Vagina (tissue), 2 donors: ENCODE measurements around the gene SPTLC3. TPM values are rescaled to one million over a fixed set of nuclear protein-coding genes. Genes with fewer than 3 reads are reported as not detected.

Experiments
- DNase-seq, 2 donors: peaks; one replicate each; pipeline ENCODE4 v3.0.0-alpha.2; 2017; ENCODE audit errors: extremely low spot score in 2 of 2
- H3K27ac ChIP-seq: fragments of 200-600 bp; sonication (generic); one replicate; pipeline ENCODE4 v1.5.1; 2019
- H3K27me3 ChIP-seq: fragments of 200-600 bp; sonication (generic); one replicate; pipeline ENCODE4 v1.5.1; 2019
- H3K36me3 ChIP-seq, 2 donors: fragments of 200-600 bp; sonication (generic); one replicate each; pipeline ENCODE4 v1.5.1; 2017 to 2019
- H3K4me1 ChIP-seq: fragments of 200-600 bp; sonication (generic); one replicate; pipeline ENCODE4 v1.5.1; 2019
- H3K4me3 ChIP-seq, 2 donors: fragments of 200-600 bp; sonication (generic); 1 replicate in 1 of 2; 2 replicates in 1 of 2; pipeline ENCODE4 v1.5.1; 2016 to 2019
- H3K9me3 ChIP-seq: fragments of 200-600 bp; sonication (generic); one replicate; pipeline ENCODE4 v1.5.1; 2019
- CTCF ChIP-seq, 3 experiments: fragments of 450-650 bp in 2 of 3; fragments of 200-600 bp in 1 of 3; sonication (generic) in 1 of 3; IDR thresholded peaks; one replicate each; pipeline ENCODE4 v1.5.1; 2017 to 2019; ENCODE audit warnings: antibody characterized with exemption in 3 of 3, mild to moderate bottlenecking in 2 of 3, moderate library complexity in 2 of 3
- POLR2A ChIP-seq, 2 donors: fragments of 450-650 bp; IDR thresholded peaks; one replicate each; pipeline ENCODE4 v1.6.1; 2017; ENCODE audit warnings: antibody characterized with exemption in 2 of 2, mild to moderate bottlenecking in 2 of 2, moderate library complexity in 2 of 2
- POLR2AphosphoS5 ChIP-seq, 2 donors: sonication (generic); formaldehyde crosslinking; IDR thresholded peaks; one replicate each; pipeline ENCODE4 v1.9.0; 2017; ENCODE audit warnings: antibody characterized with exemption in 2 of 2, mild to moderate bottlenecking in 2 of 2, low read depth in 1 of 2; ENCODE audit not compliant: insufficient read depth in 1 of 2
- intact Hi-C: fragments of 100-400 bp; cut with DNase I; formaldehyde crosslinking; loops from one replicate; pipeline ENCODE4 v1.15.1; 2023
- total RNA-seq: library from RNA; depleted of rRNA; stranded (reverse); fragments of >200 nt; gene quantifications from one replicate; pipeline ENCODE4 v1.2.3, GENCODE V29; 2016

Gene SPTLC3
- total RNA-seq, 1 donor from 2014 or later, result 5.9 TPM

DNA sequence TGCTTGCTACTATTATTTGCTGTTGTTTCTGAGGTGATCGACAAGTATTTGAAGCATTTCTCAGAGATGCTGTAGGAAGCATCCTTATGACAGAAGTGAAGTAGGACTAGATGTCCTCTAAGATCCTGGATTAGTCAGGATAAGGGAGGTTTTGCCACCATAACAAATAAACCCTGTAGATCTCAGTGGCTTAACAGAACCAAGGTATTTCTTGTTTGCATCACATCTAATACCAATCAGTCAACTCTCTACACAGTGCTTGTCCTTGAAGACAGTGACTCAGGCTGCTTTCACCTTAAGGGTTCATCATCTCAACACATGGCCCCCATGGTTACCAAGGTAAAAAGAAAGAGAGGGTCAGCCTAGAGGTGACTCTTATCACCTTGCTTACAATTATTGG is 119.4 kb downstream of the SPTLC3 start:
- intact Hi-C loops, result loop anchor here (10.0 kb wide), 1 partner anchor 637 kb away; no protein-coding TSS in a partner anchor
- Histone ChIP-seq H3K4me3 (no peak overlapping the region), H3K36me3 (peaks cover 0 to 16% of the 10 kb centered on the region in 2 donors), H3K27ac (no peak overlapping the region), H3K27me3 (no peaks in the 10 kb centered on the region), H3K4me1 (no peaks in the 10 kb centered on the region), H3K9me3 (no peaks in the 10 kb centered on the region)
- DNase-seq, result no peak
- no peak for TF ChIP-seq POLR2AphosphoS5 (IDR thresholded peaks at IDR 0.05; ENCODE audit: insufficient read depth in 1 of 2, low read depth in 1 of 2)
- TF ChIP-seq CTCF (IDR thresholded peaks at IDR 0.05), result no peak
- TF ChIP-seq POLR2A (IDR thresholded peaks at IDR 0.05), result no peak

- Histone ChIP-seq H3K9me3 (no peaks in the 10 kb centered on the region), H3K36me3 (peaks cover 0 to 16% of the 10 kb centered on the region in 2 donors), H3K4me3 (no peak overlapping the region), H3K27ac (no peak overlapping the region), H3K4me1 (no peaks in the 10 kb centered on the region), H3K27me3 (no peaks in the 10 kb centered on the region)
- intact Hi-C loops, result no loop called here
- TF ChIP-seq POLR2A (IDR thresholded peaks at IDR 0.05), result no peak
- TF ChIP-seq POLR2AphosphoS5 (IDR thresholded peaks at IDR 0.05; ENCODE audit: insufficient read depth in 1 of 2, low read depth in 1 of 2), result no peak
- TF ChIP-seq CTCF (IDR thresholded peaks at IDR 0.05), result no peak
- DNase-seq, result peak in 1 of 2 donors; percentile 56
Observed at GRCh38 chr20:13130061-13130706, 121.4 kb downstream of the SPTLC3 start.

DNA sequence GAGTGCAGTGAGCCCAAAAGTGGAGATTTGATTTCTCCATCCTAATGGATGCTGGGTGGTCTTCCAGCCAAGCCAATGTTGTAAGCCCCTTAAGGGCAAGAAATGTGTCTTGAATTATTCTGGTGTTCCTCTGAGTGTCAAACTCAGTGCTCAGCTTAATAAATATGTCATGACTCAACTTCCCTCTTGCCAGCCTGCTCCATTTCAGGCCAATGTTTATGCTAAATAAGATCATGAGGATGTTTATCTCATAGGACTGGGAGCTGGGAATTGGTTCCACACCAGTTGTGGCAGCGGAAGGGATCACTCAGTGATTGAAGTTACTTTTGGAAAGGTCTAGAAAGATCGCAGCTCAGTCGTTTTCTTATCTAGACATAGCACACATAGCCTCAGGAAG is 121.9 kb downstream of the SPTLC3 start:
- H3K4me3 ChIP-seq, result no peak overlapping the region
- no peak for TF ChIP-seq CTCF (IDR thresholded peaks at IDR 0.05)
- no peak for TF ChIP-seq POLR2AphosphoS5 (IDR thresholded peaks at IDR 0.05; ENCODE audit: insufficient read depth in 1 of 2, low read depth in 1 of 2)
- no peak for TF ChIP-seq POLR2A (IDR thresholded peaks at IDR 0.05)
- peak in 1 of 2 donors; percentile 69 for DNase-seq
- no peaks in the 10 kb centered on the region for H3K9me3 ChIP-seq
- no peaks in the 10 kb centered on the region for H3K4me1 ChIP-seq
- intact Hi-C loops, result no loop called here
- H3K27ac ChIP-seq, result no peak overlapping the region
- H3K36me3 ChIP-seq, result peaks cover 0 to 16% of the 10 kb centered on the region in 2 donors
- H3K27me3 ChIP-seq, result no peaks in the 10 kb centered on the region

DNA sequence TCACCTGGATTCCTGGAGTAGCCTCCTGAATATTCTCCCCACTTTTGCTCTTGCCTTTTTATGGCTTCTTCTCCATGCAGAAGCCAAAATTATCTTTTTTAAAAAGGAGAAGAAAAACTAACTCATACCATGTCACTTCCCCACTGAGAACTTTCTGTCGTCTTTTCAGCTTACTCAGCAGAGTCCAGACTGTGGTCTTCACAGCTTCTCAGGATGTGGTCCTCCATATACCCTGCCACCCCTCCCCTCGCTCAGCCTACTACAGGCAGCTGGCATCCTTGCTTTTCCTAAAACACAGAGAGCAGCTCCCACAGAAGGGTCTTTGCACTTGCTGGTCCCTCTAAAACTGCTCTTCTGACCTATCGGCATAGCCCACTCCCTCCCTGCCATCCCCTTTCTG is 122.9 kb downstream of the SPTLC3 start:
- Histone ChIP-seq H3K4me1 (no peaks in the 10 kb centered on the region), H3K27me3 (no peaks in the 10 kb centered on the region), H3K4me3 (no peak overlapping the region), H3K36me3 (peaks cover 0 to 15% of the 10 kb centered on the region in 2 donors), H3K27ac (no peak overlapping the region), H3K9me3 (no peaks in the 10 kb centered on the region)
- intact Hi-C loops, result no loop called here
- no peak for TF ChIP-seq CTCF (IDR thresholded peaks at IDR 0.05)
- TF ChIP-seq POLR2AphosphoS5 (IDR thresholded peaks at IDR 0.05; ENCODE audit: insufficient read depth in 1 of 2, low read depth in 1 of 2), result no peak
- peak in 1 of 2 donors; percentile 60 for DNase-seq

GRCh38 chr20:13139459-13140150 is 130.8 kb downstream of the SPTLC3 start:
- no peaks in the 10 kb centered on the region for H3K9me3 ChIP-seq
- TF ChIP-seq POLR2A (IDR thresholded peaks at IDR 0.05) (no peak), CTCF (IDR thresholded peaks at IDR 0.05) (no peak), POLR2AphosphoS5 (IDR thresholded peaks at IDR 0.05; ENCODE audit: insufficient read depth in 1 of 2, low read depth in 1 of 2) (no peak)
- H3K4me1 ChIP-seq, result no peaks in the 10 kb centered on the region
- H3K27ac ChIP-seq, result no peak overlapping the region
- no peak for DNase-seq
- no peak overlapping the region for H3K4me3 ChIP-seq
- intact Hi-C loops, result no loop called here
- no peaks in the 10 kb centered on the region for H3K36me3 ChIP-seq
- no peaks in the 10 kb centered on the region for H3K27me3 ChIP-seq
